GM12865 (cell line): Measurements from ENCODE around the gene CCDC194.
A peak's percentile ranks its signal among the peaks of the same experiment; 100 is the strongest.
"Not testable (repeated sequence)": the region's sequence is repeated elsewhere in the genome, so short reads cannot be mapped to it uniquely, and the experiment has no call there.

Source experiments
- DNase-seq: peaks from one replicate; pipeline ENCODE4 v3.0.0; 2010; ENCODE audit warnings: low read depth
- H3K4me3 ChIP-seq: 2 replicates; pipeline ENCODE4 v1.5.1; 2011; ENCODE audit warnings: mild to moderate bottlenecking, low read depth, low read length, control low read depth
- CTCF ChIP-seq: IDR thresholded peaks from 2 replicates; pipeline ENCODE4 v1.5.1; 2011; ENCODE audit warnings: low read length, control low read depth, low read depth, inconsistent platforms; ENCODE audit not compliant: insufficient read depth; ENCODE audit errors: missing control alignments

CCDC194 gene

GRCh38 chr19:17370026-17370587, 23.9 kb downstream of the CCDC194 start:
- peak; percentile 81 for DNase-seq
- TF ChIP-seq CTCF: no peak
- H3K4me3 ChIP-seq: no peak overlapping the region

GRCh38 chr19:17365361-17365760, 28.6 kb downstream of the CCDC194 start:
- DNase-seq: no peak
- H3K4me3 ChIP-seq: no peak overlapping the region
- no peak for TF ChIP-seq CTCF

GRCh38 chr19:17363852-17364605, 30.0 kb downstream of the CCDC194 start:
- not testable (repeated sequence) for DNase-seq, H3K4me3 ChIP-seq

- DNase-seq: no peak
- no peak for TF ChIP-seq CTCF
- H3K4me3 ChIP-seq: no peak overlapping the region
These were observed 33.8 kb downstream of the CCDC194 start for GRCh38 chr19:17359905-17360800.

- H3K4me3 ChIP-seq: no peak overlapping the region
- no peak for DNase-seq
- TF ChIP-seq CTCF: no peak
These were observed 35.6 kb downstream of the CCDC194 start for GRCh38 chr19:17358395-17358794.

- no peak for TF ChIP-seq CTCF
- DNase-seq: no peak
- H3K4me3 ChIP-seq: no peak overlapping the region
These were observed 36.3 kb downstream of the CCDC194 start for GRCh38 chr19:17357724-17358123.

GRCh38 chr19:17357078-17357666, 36.8 kb downstream of the CCDC194 start:
- H3K4me3 ChIP-seq: no peak overlapping the region
- DNase-seq: no peak
- TF ChIP-seq CTCF: no peak
